A204.1 (cell line): ENCODE results near the gene ATP6V1F.
"Not testable (repeated sequence)": the region's sequence is repeated elsewhere in the genome, so short reads cannot be mapped to it uniquely, and the experiment has no call there.

Experiments used
- FAIRE-seq: peaks from 2 replicates; lab custom pipeline; 2012; peaks lifted over from hg19 to GRCh38; lab: Jason Lieb, UNC

The ATP6V1F gene

DNA sequence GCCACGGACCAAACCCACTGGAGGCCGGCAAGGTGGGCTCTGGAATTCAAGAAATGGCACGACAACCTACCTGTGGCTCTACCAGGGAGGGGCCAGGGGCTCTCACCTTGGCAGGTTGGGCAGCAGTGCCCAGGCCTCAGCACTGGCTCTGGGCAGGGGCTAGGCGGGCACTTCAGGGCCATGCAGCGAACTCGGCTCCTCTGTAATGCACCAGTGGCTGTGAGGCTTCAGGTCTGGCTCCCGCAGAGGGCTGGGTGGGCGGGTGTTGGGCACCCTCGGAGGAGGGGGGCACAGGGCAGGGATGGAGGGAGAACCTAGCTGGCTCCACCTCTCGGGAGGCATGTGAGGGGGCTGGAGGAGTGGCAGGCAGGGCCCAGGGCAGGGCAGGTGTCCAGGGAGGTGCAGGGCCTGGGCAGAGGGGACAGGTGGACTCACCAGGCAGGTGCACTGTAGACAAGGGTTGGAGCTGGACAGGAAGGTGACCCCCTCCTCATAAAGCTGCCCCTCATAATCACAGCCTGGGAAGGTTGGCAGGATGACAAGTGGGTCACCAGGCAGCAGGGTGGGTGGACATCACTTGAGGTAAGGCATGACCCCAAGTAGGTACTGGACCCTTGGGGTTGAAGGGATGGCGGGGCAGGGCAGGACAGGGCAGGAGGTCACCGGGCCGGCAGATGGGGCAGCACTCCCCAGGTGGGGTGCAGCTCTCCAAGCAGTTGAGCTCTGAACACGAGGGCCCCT, 41.1 kb downstream of the ATP6V1F start:
- no peak for FAIRE-seq

DNA sequence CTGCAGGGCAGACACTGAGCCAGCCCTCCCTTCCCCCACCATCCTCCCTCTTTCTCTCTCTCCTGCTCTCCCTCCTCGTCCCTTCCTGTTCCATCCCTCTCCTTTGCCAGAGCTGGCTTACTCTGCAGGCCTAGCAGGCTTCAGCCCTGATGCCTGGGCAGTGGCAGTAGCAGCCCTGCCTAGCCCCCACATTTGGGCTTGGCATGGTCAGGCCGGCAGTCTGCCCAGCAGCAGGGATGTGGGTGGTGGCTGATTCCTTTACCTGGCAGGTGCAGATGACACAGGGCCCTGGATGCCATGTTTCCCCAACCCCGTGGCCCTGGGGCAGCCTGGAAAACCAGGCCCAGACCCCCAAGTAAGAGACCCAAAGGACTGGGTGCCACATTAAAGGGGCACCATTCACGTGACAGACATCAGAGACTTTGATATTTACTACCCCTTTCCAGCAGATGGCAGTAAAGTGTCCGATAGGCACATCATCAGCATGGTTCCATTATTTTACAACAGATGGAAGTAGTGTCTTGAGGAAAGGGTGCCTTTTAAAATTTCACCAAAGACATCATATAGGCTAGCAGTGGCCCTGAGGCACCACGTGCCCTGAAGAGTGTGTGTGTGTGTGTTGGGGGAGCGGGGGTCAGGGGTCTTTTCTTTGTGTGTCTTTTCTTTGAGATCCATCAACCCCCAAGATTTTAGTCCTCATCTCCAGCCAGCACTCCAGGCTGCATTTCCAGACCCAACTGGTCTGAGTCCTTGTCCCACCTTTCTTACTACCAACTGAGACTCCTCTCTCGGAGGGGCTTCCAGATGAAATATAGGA, 41.9 kb downstream of the ATP6V1F start:
- no peak for FAIRE-seq

DNA sequence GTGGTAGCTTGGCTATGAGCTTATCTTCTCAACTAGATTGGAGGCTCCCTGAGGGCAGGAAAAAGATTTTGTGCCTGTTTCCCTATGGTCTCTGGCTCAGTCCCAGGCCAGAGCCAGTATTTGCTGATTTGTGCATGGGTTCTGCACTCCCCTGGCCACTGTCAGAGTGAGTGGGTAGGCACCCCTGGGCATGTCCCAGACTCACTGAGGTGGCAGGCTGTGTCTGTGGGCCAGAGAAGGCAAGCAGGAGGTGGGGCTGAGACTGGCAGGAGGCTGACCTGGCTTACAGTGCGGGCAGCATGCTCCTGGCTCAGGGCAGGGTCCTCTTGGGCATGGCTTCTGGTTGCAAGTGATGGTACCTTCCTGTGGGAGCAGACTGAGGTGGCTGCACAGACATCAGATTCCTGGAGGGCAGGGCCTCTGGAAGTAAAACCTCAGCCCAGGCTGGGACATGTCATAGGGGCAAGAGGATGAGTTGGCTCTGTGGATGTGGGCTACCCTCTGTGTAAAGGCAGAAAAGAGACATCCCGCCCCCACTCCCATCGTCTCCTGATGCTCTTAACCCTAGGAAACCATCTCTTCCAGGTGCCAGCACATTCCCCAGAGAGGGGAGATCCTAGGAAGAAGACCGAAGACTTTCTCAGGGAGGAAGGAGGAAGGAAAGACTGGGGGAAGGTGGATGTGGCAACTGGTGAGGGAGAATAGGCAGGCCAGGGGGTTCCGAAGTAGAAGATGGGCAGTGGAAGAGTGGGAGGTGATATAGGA, 43.5 kb downstream of the ATP6V1F start:
- no peak for FAIRE-seq

DNA sequence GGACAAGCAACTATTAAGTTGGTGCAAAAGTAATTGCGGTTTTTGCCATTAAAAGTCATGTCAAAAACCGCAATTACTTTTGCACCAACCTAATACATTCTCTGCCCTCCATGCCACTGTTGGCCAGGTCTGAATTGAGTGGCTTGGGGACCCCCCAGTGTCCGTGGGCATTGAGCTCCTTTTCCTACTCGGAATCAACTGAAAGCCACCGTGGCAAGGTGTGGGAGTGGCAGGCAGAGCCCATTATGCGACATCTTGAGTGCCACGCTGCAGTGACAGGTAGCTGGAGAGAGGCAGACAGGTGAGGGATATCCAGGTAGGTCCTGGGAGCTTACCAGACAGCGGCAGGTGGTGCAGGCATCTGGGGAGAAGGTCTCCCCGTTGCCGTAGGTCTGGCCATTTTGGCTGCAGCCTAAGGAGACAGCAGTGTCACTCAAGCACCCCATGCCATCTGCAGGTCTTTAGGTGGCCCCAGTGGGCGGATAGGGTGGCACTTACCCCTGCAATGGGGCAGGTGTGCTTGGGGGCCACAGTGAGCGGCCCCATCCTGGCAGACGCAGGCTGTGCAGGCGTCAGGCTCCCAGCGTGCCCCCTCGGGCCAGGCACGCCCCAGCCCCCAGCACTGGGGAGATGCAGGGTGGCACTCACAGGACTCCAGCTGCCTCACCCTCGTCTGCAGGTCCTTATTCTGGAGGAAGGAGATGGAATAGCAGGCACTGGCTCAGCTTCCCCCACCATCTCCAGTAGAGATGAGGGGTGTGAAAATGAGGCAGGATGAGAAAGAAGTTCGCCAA, 44.3 kb downstream of the ATP6V1F start:
- FAIRE-seq = no peak

DNA sequence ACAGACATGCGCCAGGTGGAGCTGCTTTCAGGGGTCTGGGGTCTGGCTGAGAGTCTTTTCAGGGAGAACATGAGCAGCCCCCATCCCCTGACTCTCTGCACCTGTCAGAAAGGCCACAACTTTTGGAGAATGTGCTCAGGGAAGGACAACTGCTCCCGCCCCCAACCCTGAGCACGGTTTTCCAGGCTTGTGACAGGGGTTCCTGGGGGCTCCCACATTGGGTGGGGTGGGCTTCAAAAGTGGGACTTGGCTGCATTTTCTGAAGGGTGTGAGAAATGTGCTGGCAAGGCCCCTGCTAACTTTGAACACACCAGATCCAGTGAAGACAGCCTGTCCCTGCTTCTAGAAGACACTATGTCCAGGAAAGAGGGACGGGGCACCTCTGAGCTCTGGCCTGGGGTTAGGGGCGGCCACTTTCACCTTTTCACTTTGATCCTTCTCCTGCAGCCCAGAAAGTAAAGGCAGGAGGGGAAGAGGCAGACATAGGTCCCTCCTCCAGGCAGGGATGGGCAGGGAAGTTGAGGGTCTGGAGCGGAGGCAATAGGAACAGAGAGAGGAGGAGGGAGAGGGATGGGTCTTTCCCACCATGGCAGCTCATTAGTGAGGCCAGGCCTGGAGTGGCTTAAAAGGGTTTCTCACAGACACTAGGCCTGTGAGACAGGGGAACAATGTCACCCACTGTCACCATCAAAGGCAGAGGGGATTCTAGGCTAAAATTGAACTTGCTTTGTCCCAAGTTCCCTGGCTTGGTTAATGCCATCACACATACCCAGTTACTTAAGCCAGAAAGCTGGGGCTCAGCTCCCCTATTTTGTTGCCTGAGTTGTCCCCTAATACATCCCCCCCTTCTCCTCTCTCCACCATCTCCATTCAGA, 46.3 kb downstream of the ATP6V1F start:
- FAIRE-seq = no peak

DNA sequence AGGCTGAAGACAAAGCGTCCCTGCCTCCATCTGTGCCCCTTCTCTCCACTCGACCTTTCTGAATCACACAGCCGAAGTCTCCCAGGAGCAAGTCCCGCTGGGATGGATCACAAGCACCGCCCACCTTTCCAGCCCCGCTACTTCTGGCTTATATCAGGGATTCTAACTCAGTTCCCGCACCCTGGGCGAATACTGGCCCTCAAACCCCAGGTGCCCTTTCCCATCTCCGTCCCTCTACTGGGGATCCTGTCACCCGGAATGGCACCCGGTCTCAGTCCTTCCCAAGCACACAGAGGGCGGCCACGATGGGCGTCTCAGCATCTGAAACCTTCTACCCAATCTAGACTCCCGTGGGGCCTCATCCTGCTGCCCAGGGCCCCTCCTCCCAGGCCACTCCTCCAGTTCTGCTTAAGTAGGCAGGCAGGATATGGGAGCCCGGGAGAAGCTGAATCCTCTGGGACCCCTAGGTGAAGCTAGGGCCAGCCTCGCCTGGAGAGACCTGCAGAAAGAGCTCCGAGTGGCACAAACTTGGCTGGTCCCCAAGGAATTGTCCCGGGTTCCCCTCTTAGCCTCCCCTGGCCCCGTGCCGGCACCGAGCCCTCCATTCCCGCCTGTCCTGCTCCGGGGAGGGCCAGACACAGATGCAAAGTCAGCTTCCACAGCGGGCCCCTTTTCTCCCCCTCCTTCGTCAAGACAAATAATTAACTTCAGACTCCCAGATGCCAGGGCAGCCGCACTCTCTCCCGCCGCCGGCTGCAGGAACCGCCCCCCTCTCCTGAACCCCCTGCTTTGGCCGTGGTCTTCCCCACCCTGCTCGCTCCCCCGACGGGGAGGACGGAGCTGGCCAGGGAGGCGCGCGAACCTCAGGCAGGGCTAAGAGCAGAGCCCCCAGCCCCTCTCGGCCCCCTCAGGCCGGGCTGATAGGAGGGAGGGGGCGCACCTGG, 47.2 kb downstream of the ATP6V1F start:
- no peak for FAIRE-seq

DNA sequence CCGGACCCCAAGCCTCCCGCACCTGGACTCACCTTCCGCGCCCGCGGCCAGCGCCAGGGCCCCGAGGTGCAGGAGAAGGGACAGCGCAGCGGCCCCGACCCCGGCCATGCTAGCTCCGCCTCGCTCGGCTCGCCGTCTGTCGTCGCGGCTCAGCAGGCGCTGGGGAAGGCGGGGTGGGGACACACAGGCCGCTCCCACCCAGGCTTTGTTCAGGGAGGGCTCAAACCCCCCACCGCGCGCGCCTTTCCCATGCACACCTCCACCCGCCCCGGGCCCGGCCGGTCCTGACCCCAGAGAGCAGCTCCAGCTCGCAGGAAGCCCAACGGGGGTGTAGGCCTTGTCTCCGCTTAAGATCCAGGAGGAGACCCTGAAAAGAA, 47.9 kb downstream of the ATP6V1F start, which contains the start of gene KCP:
Gene KCP (minus strand): TSS at position 141 of the 377 bp plus-strand sequence. CDS start 33 bp downstream, at position 108.
- no peak for FAIRE-seq

DNA sequence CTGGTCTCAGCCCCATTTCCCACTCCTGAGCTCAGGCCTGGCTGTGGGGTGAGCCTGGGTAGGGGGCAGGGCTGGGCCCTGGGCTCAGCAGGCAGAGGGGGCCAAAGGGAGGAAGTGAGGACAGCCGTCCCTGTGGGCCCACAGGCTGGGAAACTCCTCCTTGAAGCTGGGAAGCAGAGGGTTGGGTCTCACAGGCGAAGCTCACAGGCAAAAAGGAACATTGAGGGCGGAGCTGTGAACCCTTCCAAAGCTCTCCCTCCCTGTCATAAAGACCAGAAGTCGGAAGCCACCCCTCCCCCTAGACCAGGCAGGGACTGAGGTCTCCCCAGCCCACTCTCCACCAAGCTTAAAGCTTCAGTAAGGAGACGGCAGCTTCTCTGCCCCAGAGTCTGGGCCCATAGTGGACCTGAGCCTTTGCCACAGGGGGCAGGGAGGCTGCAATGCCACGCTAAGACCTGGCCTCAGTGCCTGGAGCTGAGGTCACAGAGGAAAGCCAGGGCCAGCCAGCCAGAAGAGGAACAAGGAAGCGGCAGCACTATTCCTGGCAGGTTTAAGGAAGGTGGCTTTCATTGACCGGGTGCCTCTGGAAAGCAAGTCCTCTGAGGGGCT, 48.9 kb downstream of the ATP6V1F start:
- no peak for FAIRE-seq

DNA sequence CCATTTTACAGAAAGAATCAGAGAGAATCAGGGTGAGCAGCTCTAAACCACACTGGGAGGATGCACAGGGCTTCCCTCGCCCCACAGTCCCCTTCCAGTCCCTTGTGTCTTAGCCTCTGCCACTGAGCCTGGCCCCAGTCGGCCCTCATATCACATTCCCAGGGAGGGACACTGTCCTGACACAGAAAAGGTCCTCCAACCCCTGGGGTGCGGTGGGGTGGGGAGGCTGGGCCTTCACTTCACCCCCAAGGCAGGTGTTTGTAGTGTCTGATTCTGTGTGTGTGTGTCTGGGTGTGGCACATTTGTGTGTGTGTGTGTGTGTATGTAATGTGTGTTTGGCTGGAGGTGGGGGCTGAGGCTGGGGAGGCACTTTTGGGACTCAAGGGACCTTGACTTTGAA, 49.6 kb downstream of the ATP6V1F start:
- no peak for FAIRE-seq

DNA sequence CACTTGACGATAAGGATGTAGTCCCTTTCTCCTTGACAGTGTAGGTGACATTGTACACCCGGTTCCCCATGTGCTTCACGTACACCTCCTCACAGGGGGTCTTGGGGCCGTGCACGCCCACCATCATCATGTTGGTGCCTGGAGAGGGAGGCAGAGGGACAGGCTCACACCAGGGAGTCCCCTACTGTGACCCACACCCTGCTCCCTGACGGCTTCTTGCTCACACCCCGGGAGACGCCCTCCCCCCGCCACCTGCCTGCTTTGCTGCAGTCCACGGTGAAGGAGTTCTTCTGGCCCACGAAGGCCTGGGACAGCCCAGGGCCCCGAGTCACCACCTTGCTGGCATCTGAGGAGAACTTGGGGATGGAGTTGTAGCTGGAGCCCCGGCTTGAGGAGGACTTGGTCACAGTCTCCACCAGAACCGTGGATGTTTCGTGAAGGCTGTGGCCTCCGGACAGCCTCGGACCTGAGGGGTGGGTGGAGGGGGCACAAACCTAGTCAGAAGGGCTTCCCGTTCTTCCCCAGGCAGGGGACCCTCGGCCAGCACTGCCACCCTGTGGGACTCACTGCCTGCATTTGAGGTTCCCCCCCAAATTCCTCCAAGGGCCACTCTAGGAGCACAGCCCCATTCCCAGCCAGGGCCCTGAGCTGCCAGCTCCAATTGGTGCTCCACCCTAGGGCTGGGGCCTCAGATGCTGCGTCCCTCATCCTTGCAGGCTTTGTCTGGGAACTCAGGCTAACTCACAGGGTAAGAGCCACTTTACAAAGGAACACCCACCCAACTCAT, 50.2 kb downstream of the ATP6V1F start:
- not testable (repeated sequence) for FAIRE-seq

DNA sequence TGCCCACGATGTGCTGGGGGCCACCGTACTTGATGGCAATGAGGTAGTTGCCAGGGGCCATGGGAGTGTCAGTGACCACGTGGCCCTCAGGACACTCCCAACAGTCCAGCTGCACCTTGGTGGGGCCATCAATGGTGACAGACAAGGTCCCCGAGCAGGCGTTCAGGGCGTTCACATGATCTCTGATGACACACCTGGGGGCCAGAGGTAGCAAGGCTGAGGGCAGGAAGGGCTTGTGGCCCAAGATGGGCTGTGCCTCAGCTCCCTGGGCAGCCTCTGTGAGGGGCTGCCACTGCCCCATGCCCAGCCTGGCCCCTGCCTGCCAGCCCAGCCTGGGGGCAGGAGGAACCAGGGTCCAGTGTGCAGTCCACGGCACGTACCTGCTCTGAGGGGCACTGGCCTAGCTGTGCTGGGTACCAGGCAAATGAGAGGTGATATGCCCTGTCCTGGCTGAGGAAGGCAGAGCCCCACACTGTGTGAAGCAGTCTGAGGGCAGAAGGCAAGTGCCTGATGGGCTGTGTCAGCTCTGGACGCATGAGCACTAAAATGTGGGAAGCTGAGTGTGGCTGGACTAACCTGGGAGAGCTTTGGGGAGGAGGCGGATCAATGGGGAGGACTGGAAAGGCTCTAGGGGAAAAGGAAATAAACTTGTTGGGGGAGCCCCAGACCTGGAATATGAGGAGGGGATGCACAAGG, 51.4 kb downstream of the ATP6V1F start:
- FAIRE-seq = no peak

DNA sequence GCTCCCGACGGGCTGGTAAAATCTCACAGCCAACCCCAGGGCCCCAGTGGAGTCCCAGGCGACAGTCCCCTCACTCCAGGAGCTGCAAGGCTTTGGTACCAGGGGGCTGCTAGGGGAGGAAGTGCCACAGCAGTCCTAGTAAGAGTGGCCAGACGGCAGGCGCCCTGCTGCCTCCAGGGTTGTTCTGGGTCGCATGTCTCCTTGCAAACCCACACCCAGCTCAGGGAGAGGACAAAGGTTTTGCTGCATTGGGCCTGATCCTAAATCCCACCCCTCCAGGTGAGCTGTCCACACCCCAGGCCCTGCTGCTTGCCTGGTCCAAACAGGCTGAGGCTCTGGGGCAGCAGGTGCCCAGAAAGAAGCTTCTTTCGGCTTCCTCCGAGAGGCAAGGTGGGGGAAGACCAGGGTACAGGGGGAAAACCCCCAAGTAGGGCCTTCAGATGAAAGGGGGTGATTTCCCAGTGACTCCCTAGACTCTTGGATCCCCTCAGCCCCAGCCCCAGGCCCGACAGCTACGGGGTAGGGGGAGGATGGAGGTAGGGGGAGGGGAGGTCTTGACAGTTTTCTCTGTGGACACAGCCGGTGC, 52.0 kb downstream of the ATP6V1F start:
- no peak for FAIRE-seq

DNA sequence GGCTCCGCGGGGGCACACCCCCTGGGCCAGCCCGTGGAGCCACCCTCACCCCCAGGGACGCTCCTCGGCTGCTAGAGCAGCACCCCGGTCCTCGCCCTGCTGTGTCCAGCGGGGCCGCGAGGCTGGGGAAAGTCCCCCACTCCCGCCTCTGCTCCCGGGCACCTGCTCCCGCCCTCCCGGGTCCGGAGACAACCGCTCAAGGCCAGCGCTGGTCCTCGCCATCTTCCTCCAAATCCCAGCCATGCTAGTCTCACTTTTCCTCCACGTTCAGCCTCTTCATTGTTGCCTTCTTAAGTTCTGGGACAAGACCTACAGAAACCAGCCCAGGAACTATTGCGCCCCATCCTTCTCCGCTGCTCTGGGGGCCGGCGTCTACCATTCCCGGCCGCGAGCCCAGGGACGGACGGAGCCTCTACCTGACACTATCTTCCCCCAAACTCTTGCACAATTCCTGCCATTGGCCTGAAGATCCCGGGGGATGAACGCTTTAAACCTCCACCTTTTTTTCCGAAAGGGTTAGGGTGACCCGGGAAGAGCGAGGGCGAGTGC, 52.7 kb downstream of the ATP6V1F start:
- FAIRE-seq = no peak
